GM21786 (cell line): ENCODE data around the gene P2RX1.

ENCODE experiments used
- ATAC-seq: cut with Tn5 transposase; IDR thresholded peaks from one replicate; pipeline ENCODE4 v1.9.1; 2021; ENCODE audit not compliant: unreplicated experiment

The P2RX1 gene

DNA sequence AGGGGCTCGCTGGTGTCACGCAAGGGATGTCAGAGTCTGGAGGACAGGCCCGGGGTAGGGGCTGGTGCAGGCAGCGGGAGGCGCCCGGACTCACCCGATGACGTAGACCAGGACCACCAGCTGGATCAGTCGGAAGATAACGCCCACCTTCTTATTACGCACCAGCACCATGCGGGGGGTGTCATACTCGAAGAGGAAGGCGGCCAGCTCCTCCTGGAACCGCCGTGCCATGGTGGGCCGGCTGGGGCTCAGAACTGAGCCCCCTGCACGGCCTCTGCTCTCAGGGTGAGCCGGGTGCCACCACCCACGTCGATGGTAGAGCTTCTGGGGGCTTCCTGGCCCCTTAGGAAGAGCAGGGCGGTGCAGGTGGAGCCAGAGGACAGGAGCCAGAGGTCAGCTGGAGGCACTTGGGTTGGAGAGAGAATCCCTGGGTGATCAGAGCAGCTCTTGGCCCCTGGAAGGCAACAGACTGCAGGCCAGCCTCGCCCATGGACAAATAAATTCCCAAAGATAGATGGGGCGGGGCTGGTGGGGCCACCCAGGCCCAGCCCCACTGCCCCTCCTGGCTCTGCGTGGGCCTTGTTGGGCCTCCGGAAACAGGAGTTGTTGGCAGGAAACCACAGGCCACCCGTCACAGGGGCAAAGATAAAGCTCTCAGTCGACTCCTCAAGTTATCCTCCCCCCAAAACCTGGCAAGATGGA is at the start of gene P2RX1:
P2RX1 (minus strand) TSS at position 471 of the 702 bp plus-strand sequence; CDS start at position 231, 240 bp downstream.
- no peak for ATAC-seq

DNA sequence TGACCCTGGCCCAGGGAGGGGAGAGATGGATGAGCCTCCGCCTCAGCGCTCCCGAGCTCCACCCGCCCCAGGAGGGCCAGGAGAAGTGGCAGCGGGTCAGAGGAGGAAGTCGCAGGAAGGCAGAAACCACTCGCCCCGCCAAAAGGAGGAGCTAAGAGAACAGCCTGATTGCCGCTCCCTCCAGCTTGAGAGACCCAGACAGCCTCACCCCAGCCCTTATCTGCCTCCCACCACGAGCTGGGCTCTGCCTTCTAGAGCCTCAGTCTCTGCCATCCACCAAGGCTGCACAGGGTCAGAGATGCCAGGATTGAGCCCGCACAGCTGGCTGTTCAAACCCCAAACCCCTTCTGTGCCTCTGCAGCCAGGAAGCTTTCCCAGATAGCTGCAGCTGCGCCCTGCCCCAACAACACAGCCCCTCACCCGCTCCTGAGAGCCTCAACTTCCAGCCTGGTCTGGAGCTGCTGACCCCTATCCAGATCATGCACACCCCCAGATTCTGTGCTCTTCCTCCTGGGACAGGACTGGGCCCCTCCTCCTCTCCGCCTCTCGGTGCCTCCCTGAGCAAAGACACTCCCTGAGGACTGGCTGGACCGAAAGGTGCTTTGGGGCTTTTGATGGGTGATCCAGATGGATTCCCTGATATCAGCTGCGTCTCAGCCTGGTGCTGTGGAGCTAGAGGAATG is 49.0 kb upstream of the P2RX1 start:
- no peak for ATAC-seq

DNA sequence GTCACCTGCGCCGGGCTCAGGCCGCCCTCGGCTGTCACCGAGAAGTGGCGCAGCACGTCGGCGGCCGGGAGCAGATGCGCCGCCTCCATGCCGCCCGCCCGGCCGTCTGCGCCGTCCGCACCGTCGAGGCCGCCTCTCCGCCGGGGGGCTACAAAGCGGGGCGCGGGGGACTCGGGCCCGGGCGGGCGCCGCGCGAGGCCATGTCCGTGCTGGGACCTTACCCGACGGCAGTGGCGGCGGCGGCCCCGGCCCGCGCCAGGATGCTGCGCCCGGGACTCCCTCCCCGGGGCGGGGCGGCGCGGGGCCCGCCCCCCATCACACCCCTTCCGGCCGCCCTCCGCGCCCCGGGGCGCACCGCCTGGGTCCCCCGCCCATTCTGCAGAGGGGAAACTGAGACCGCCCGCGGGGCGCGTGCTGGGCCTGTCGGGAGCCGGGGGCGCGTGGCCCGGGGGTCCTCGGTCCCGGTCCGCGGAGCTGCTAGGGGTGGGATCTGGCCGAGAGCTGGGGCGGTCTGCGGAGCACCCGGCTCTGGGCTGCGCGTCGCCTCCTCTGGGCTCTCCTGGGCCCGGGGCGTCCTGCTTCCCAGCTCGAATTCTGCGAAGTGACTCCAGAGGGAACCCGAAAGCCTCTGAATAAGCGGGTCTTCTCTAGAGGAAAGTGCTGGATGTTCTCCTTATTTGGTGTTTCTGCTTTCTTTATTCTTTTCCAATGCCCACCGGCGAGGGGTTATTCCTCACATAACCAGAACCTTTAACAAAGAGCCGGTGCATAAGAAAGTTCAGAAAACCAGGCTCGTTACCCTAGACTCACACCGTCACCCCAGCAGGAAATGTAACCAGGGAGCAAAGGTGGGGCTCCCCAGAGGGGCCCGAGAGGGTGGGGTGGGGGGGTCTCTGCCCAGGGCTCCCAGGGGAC is 48.2 kb upstream of the P2RX1 start, which contains the start of gene ATP2A3:
ATP2A3 (minus strand) TSS at position 235 of the 915 bp plus-strand sequence; CDS start at position 89, 146 bp downstream.
- ATAC-seq = no peak

DNA sequence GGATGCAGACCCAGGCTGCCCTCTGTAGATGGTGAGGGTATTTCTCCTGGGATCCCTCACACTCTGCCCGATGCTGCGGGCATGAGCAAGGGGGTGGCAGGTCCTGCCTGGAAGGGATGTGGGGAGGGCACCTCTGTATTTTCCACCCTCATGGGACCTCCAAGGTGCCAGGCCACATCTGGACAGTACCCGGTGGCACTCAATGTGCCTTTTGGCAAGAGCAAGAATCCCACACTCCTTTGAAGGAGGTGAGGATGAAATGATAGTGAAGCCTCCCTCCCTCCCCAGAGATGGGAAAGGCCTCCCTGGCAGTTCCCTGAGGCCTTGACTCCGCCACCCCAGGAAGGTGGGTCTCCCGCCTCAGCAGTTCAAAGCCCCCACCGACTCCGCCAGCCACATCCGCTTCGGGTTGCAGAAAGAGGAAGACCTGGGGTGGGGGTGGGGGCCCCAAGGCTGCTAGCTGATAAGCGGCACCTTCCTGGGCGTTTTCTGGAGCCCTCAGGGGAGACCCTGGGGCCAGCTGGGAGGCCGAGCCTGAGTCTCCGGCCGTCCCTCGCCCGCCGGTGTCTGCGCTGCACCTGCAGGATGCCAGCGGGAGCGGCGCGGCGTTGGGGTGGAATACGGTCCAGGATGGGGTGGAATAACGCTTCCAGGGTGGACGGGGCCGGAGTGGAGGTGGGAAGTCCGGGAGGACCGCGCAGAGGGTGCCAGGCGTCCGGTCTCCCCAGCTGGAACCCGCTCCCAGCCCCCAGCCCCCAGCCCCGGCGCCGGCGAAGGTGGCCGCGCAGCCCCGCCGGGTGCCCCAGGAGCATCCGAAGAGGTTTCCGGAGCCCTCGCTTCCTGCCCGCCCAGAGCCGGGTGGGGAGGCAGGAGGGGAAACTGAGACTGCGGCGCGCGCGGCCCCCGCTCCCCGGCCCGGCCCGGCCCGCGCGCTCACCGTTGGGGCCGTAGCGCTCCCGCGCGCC is 47.3 kb upstream of the P2RX1 start:
- ATAC-seq = no peak

DNA sequence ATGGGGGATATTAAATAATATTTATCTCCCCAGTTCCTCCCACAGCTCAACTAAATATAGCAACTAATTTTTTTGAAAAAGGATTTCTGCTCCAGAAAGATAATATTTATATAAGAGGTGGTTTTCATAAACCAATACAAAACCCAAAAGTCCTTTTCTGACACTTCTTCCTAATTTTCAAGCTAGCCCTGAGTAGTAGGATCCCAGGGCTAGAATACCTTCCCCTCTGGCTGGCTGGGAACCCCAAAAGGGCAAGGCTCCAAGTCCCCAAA is 46.6 kb upstream of the P2RX1 start:
- ATAC-seq = no peak

DNA sequence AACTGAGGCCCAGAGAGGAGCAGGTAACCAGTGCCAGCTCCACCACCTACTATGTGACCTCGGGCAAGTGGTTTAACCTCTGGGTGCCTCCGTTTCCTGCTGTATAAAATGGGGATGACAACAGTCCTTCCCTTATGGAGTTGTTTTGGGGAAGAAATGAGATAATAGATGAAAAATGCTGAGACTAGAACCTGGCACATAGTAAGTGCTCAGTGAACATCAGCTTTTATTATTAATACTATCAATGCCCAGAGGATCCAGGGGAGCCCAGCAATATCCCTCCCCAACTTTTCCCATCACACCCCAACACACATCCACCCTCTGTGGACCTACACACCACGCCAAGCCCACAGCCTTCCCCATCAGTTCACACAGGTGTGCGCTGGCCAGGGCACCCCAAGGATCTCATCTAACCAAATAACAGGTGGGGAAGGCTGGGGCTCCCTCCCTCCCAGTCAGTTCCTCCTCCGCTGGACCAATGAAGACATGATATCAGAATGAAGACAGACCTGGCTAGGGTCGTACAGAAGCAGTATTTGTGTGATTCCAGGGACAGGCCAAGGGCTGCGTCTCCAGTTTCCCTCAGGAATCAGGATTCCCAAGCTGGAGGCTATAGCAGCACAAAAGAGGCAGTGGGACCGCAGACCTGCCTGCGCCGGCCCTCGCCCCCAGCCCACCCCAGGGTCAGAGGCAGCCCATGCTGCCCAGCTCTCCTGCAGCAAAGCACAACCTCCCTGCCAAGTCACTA is 46.1 kb upstream of the P2RX1 start:
- ATAC-seq = no peak

DNA sequence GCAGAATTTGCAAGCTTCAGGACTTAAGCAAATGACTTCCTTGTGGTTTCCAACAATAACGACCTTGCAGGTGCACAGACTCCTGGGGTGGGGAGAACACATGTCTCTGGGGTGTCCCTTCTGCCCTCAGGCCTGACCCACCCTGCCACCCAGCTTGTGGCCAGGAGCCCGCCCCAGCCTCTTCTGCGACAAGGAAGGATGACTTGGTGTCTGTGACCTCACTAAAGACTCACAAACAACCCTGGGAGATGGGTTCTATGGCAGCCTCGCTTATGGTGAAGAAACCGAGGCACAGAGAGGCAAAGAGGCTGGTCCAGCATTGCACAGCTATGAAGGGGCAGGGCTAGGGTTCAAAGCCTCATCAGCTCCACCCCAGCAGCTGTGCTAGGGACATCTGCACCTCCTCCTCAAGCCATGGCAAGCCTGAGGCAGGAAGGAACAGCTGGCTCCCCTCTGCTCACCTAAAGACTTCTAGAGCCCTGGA is 45.3 kb upstream of the P2RX1 start:
- ATAC-seq = peak; percentile 37

DNA sequence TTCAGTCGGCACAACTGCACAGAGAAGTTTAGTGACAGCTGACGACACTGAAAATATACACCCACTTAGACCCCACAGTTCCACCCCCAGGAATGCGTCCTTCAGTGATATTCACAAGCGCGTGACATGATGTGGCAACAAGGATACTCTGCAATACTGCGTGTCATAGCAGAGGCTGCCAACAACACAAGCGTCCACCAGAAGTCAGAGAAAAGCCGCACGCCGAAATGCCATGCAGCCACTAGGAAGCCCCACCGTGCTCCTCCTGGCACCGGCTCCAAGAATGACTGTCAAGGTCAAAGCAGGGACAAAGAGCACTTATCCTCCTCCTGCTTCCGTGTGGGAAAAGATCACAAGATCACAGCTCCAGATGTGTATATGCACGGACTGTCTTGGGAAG is 44.5 kb upstream of the P2RX1 start:
- ATAC-seq = no peak

- ATAC-seq = no peak
Observed at GRCh38 chr17:3959921-3960601, 43.8 kb upstream of the P2RX1 start.

DNA sequence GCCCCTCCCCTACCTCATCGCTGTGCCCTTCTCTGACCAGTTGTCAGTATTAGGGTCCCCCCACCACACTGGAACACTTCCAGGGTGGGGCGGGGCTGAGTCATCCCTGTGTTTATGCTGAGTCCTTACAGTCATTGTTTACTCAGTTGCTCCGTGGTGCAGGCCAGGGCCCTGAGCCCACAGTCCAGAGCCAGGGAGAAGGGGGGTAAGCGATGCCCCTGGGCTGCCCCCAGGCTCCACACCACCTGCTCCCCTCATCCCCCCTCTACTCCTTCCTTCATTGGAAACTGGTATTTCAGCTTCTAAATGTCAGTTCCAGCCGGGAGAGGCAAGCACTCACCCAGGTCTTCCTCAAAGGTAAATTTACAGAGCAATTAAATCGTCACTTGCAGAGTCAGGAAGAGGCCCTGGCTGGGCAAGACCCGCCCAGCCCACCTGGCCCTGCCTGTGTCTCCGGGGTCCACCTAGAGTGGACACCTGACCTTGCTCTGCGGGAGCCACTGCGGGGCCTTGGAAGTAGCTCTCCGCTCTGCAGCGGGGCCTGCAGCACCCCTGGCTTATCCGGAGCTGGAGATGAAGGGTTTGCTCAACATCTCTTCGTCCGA is 43.1 kb upstream of the P2RX1 start:
- ATAC-seq = no peak

- ATAC-seq = no peak
Observed at GRCh38 chr17:3957735-3958599, 41.7 kb upstream of the P2RX1 start.

- ATAC-seq = no peak
Observed at GRCh38 chr17:3956983-3957382, 40.7 kb upstream of the P2RX1 start.

DNA sequence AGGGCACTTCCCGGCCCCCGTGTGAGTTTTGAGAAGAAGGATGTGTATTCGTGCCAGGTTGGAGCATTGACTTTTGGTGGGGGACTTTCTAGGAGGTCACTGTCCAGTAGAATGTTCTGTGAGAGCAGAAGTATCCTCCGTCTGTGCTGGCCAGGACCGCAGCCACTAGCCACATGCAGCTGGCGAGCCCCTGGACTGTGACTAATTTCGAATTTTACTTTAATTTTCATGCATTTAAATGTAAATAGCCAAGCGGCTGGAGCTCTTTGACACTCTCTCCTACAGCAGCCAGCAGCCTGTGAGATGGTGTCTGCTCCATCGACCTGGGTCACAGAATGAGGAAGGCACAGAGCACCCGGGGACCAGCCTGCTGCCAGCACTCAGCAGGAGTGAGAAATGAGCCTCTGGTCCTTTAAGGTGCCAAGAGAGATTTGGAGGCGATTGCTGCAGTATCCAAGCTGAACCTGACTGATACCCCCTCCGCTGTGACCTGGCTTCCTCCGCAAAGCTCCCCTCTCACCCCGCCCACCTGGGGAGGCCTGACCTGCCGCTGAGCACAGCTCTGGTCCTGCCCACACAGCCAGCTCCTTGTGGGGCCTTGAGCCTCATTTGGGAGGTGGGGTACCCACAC is 40.2 kb upstream of the P2RX1 start:
- ATAC-seq = no peak

DNA sequence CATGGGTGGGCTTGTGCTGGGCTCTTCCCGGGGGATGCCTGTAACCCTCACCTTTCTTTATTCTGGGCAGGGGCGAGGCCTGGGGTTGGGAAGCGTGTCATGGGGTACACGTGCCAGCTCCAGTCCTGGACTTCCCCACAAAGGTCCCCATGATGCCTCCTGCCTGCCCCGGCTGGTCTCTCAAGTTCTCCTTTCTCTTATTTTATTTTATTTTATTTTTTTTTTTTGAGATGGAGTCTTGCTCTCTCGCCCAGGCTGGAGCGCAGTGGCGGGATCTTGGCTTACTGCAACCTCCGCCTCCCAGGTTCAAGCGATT is 39.4 kb upstream of the P2RX1 start:
- no peak for ATAC-seq

GRCh38 chr17:3954976-3955672 is 38.9 kb upstream of the P2RX1 start:
- ATAC-seq = no peak

GRCh38 chr17:3954086-3954485 is 37.8 kb upstream of the P2RX1 start:
- no peak for ATAC-seq

DNA sequence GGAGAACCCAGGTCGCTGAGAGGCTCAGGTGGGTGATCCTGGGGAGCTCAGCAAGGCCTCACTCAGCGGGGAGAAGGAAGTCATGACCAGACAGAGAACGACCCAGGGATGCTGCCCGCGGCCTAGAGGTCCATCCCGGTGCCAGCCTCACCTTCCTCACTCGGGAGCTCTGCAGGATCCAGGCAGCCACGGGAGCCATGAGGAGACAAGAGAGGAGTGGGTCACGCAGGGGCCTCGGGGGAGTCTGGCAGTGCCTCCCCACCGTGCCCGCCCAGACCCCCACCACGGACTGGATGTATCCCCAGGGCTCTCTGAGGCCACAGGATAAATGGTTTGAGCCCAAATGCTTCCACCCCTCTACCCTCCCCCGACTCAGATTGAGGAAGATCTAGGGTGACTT is 37.3 kb upstream of the P2RX1 start:
- no peak for ATAC-seq
